NCI-H69 (cell line): Measurements from ENCODE around the gene SPIRE2.
A peak's percentile ranks its signal among the peaks of the same experiment; 100 is the strongest.

Experiments
- DNase-seq: peaks from one replicate; lab custom pipeline; 2025; lab: John Stamatoyannopoulos, UW

Gene SPIRE2

GRCh38 chr16:89915303-89916232 is 87.3 kb downstream of the SPIRE2 start:
- DNase-seq, result no peak

GRCh38 chr16:89917773-89918452 is 89.6 kb downstream of the SPIRE2 start:
- peak; percentile 87 for DNase-seq

- DNase-seq, result peak; percentile 46
Observed at GRCh38 chr16:89918453-89919347, 90.4 kb downstream of the SPIRE2 start, which contains the start of gene MC1R. MC1R (plus strand) TSS chr16:89918862; CDS start chr16:89919259, 397 bp downstream.

- no peak for DNase-seq
Observed at GRCh38 chr16:89919535-89920406, 91.5 kb downstream of the SPIRE2 start.

- no peak for DNase-seq
Observed at GRCh38 chr16:89920723-89921122, 92.4 kb downstream of the SPIRE2 start.
